AG04449 (cell line): ENCODE measurements around the gene REEP2.

Source experiments
- CTCF ChIA-PET: fragments of 350-600 bp; formaldehyde crosslinking; extraction: SDS; loops from one replicate; lab custom pipeline; 2021; ENCODE audit warnings: antibody characterized with exemption; lab: Yijun Ruan, JAX
- POLR2A ChIA-PET: fragments of 400-600, 350-600 bp; formaldehyde crosslinking; extraction: SDS; loops from one replicate; lab custom pipeline; 2020; ENCODE audit warnings: antibody characterized with exemption, inconsistent platforms; lab: Yijun Ruan, JAX
- DNase-seq: peaks from one replicate; pipeline ENCODE4 v3.0.0-alpha.2; 2010; ENCODE audit warnings: low read depth, low spot score
- H3K4me3 ChIP-seq: 2 replicates; pipeline ENCODE4 v1.5.1; 2011; ENCODE audit warnings: low read depth, mild to moderate bottlenecking, control low read depth, low read length
- CTCF ChIP-seq: IDR thresholded peaks from one replicate; pipeline ENCODE4 v1.5.1; 2011; ENCODE audit warnings: mild to moderate bottlenecking, moderate library complexity, low read length, control low read depth, inconsistent platforms; ENCODE audit not compliant: insufficient read depth; ENCODE audit errors: missing control alignments

The REEP2 gene

DNA sequence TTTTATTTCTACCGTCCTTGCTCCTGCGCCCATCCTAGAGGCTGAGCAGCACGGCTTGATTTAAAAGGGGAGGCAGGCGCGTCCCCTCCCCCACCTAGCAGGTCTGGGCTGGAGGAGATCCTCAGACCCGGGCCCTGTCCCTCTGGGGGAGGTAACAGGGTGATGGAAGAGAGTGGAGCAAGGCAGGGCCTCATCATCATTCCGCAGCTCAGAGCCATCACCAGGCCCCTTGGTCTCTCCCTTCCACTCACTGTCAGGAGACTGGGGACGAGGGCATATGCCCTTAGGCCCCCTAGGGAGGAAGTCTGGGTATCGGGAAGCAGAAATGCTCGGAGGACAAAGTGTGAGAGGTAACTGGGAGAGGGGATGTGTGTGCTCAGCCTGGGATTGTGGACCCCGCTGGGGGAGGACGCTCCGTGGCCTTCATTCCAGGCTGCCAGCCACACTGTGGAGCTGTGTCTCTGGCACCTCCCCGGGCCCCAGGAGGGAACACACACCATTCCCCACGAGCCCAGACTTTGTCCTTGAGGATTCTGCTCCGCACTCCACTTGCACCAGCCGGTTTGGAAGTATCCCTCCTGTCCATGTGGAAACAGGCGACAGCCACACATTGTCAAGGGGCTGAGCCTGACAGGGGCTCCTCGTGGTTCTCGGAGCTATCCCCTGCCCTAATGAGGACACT lies 761 bp downstream of the REEP2 start:
- no peak for TF ChIP-seq CTCF
- H3K4me3 ChIP-seq: peak overlapping the region; percentile 65
- ChIA-PET CTCF (interaction anchor here (0.7 to 9.5 kb wide), 4 partner anchors 10 to 74 kb away, joined by 3 to 86 read pairs (median 12); no protein-coding TSS in a partner anchor), POLR2A (no interaction called here)
- no peak for DNase-seq

DNA sequence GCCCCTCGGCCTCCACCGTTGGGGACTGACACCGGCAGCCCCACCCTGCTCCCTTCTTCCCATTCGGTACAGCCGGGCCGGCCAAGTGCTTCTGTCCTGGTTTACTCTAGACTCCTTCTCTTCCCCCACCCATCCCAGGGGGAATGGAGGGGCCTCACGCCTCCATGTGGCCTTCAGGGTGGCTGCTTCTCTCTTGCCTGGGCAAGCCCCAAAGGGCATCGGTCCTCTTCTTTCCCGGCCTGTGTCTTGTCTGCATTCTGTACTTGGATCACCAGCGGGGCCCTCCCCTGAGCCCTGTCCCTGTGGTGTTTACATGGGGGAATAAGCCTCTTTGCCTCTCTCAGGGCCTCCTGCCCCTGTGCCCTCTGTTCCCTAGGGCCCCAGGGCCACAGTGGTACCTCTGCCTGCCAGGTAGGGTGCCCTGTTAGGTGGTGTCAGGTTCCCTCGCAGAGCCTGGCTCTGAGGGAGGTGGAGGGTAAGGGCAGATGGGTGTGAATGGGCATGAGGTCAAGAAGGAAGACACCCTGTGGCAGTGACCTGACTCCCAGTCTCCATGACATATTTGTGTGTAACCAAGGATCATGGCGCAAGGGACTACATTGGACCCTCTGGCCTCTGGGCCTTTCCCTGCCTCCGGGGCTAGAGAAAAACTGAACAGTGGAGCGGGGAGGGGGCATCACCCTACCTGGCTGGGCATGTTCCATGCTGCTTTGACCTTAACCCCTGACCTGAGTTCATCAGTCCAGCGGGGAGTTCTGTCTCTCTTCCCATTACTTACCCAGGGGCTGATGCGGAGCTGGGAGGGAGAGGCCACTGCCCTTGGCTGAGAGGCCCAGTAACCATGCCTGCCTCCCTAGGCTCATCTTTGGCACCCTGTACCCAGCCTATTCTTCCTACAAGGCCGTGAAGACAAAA lies 1.6 kb downstream of the REEP2 start:
- DNase-seq: no peak
- ChIA-PET POLR2A (no interaction called here), CTCF (interaction anchor here (3.3 to 9.5 kb wide), 2 partner anchors 9 to 63 kb away, joined by 15 to 86 read pairs; no protein-coding TSS in a partner anchor)
- H3K4me3 ChIP-seq: peak overlapping the region; percentile 65
- no peak for TF ChIP-seq CTCF

DNA sequence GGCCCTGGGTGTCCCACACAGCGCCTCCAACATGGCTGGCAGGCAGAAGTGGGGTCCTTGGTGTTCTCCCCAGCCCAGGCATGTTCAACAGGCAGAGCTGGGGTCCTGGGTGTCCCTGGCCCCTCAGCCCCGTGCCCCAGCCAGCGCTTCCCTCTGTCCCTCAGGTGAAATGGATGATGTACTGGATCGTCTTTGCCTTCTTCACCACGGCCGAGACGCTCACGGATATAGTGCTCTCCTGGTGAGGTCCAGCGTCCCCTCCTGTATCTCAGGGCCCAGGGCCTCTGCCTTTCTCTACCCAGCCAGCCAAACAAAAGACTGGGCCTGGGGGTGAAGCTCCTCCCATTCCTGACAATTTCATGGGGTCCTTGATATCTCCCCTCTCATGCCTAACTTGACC lies 2.4 kb downstream of the REEP2 start:
- H3K4me3 ChIP-seq: no peak overlapping the region
- TF ChIP-seq CTCF: no peak
- POLR2A ChIA-PET: no interaction called here
- DNase-seq: no peak
- CTCF ChIA-PET: interaction anchor here (9.5 kb wide), 1 partner anchor 9 kb away, joined by 86 read pairs; no protein-coding TSS in a partner anchor

DNA sequence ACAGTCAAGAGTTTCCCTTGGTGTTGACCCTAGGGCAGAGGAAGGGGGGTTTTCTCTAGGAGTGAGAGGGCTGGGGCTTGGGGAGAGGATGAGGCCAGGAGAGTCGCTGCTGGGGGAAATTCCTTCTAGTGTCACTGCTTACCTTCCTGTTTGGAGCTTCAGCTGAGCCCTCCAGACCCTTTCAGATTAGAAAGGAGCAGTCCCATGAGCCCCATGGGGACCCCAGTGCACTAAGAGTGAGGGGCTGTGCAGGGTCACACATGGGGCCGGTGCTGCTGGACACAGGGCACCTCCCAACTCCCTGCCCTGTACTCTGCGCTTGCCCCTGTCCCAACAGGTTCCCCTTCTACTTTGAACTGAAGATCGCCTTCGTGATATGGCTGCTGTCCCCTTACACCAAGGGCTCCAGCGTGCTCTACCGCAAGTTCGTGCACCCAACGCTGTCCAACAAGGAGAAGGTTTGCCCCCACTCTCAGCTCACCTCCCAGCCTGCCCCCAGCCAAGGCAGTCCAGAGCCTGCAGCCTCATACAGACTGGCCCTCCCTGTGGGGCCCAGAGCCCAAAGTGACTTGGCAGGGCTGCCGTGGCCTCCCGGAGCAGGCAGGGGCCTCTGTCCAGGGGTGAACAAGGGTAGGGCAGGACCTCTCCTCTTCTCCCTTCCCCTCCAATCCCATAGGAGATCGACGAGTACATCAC lies 5.4 kb downstream of the REEP2 start:
- CTCF ChIA-PET: interaction anchor here (1.1 to 19.1 kb wide), 6 partner anchors 9 to 99 kb away, joined by 3 to 407 read pairs (median 4); partner anchors contain the start of genes EGR1 and ETF1
- H3K4me3 ChIP-seq: no peak overlapping the region
- no peak for TF ChIP-seq CTCF
- DNase-seq: no peak
- POLR2A ChIA-PET: interaction anchor here (1.0 kb wide), 1 partner anchor 21 kb away, joined by 4 read pairs; the partner anchor contains the start of gene EGR1

DNA sequence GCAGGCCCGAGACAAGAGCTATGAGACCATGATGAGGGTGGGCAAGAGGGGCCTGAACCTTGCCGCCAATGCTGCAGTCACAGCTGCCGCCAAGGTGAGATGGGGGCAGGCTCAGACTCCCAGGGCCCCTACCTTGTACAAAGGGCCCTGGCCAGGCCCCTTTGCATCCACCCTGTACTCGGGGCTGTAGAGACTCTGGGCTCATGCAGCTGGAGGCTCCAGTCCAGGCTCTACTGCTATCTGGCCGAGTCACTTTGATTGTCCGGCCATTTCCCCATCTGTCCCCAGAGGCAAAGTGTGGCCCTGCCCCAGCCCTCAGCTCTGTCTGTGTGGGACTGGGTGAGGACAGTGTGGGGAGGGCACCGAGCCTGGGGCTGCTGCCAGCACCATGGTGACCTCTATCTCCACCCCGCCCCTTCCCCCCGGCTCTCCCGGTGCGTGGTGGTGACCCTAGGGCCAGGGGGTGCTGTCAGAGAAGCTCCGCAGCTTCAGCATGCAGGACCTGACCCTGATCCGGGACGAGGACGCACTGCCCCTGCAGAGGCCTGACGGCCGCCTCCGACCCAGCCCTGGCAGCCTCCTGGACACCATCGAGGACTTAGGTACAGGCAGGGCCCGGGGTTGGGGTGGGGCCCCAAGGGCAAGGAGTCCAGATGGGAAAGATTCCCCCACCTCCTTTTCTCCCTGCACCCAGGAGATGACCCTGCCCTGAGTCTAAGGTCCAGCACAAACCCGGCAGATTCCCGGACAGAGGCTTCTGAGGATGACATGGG lies 6.1 kb downstream of the REEP2 start:
- DNase-seq: no peak
- ChIA-PET POLR2A (interaction anchor here (1.0 kb wide), 1 partner anchor 21 kb away, joined by 4 read pairs; the partner anchor contains the start of gene EGR1), CTCF (interaction anchor here (1.1 to 19.1 kb wide), 5 partner anchors 9 to 56 kb away, joined by 3 to 407 read pairs (median 4); partner anchors contain the start of gene EGR1)
- H3K4me3 ChIP-seq: no peak overlapping the region
- TF ChIP-seq CTCF: no peak
